ENCODE data around the gene SF3A1. TPM values are rescaled to one million over a fixed set of nuclear protein-coding genes. Genes with fewer than 3 reads are reported as not detected.

Gene SF3A1
- polyA plus RNA-seq, 1 donor: 134 TPM

DNA sequence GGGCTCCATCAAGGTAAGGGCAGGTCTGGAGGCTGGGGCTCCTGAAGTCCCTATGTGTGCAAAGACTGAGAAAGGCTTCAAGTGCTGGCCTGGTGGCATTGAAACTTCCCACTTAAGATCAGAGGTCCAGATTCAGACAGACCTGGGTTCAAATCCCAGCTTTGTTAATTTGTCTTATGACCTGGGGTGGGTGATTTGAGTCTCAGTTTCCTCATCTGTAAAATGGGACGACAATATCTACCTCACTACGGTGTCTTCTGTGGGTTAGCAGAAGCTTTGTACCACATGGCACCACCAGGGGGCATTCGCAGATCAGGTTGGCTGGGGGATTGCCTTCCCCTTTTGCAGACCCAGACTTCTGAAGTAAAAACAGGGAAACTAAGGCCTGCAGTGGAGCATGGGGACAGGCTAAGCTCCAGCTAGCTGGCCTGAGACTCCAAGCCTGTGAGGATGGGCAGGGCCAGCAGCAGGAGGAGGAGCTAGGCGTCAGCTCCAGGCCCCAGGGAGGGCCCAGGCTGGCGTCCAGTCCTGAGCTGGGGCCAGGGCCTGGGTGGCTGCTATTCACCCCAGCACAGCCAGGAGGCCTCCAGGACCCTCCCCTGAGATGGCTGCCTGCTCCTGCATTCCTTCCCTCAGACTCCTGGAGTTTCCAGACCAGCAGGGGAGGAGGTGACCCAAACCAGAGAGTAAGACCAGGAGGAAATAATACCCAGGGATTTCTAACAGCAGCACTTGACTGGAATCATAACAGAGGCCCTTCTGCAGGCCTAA lies 68.9 kb downstream of the SF3A1 start:
- DNase-seq: peak; percentile 76

DNA sequence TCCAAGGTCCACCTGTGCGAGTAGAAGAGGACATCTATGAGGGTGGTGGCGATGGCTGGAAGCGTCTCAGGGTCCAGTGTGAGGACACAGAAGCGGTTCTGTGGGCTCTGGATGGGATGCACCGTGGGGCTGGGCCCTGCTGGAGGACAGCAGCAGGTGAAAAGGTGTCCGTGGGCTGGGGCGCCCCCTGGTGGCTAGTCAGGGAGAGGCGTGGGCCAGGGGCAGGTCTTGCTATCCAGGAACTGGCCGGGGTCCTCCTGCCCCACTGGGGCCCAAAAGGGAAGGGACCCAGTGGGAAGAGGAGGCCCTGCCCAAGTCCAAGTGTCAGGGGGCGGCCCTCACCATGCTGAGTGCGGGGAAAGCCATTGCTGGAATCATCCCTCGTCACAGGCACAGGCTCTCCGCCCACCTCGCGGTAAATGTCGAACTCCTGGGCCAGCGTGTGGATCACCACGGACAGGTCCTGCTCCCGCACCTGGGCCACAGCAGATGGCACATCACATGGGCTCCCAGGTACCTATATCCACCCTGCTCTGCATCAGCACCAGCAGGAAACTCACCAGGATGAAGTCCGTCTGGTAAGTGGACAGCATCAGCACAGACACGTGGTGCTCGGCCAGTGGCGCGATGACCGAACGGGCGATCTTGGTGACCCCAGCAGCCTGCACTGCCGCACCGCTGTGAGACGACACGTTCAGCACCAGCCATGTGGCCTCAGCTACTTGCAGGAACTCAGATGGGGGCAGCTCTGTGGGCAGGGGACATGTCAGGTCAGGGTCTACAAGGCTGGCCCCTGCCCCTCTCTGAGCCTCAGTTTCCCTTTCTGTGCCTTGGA lies 69.7 kb downstream of the SF3A1 start:
- DNase-seq: no peak

GRCh38 chr22:30286331-30286730 lies 70.4 kb downstream of the SF3A1 start:
- DNase-seq: no peak

GRCh38 chr22:30285846-30286200 lies 70.9 kb downstream of the SF3A1 start:
- no peak for DNase-seq

- DNase-seq: no peak
These were observed 71.4 kb downstream of the SF3A1 start for GRCh38 chr22:30285176-30285845.

GRCh38 chr22:30284666-30285065 lies 72.0 kb downstream of the SF3A1 start:
- no peak for DNase-seq

DNA sequence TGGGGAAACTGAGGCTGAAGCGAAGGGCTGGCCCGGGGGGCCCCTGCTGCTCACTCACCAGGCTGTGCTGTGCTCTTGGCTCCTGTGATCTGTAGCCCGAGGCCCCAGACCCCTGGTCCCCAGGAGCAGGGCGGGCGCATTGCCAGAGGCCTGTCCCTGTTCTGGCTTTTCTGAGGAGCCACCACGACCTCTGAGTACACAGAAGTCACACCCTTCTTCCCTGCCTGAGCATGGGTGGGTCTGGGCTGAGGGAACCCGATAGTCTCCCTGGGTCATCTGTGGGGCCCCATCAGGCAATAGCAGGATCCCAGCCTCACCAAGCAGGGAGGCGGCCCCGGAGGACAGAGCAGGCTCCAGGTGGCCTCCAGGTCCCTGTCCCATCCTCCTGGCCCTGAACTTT lies 72.5 kb downstream of the SF3A1 start:
- DNase-seq: no peak

DNA sequence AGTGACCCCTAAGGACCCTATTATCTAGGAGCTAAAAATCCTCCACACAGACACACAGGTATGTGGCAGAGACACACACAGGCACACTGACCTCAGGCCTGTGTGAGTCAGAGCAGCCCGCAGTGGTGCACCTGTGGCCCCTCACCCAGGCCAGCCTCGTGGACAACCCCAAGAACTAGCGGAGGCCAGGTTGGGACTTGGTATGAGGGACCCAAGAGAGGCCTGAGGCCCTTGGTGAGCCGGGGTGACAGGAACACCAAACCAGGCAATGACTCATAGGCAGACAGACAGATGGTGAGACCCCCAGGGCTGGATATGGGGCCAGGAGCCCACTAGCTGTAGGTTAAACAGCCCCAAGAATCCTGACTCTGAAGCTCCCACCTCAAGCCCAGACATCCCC lies 73.4 kb downstream of the SF3A1 start:
- DNase-seq: no peak

DNA sequence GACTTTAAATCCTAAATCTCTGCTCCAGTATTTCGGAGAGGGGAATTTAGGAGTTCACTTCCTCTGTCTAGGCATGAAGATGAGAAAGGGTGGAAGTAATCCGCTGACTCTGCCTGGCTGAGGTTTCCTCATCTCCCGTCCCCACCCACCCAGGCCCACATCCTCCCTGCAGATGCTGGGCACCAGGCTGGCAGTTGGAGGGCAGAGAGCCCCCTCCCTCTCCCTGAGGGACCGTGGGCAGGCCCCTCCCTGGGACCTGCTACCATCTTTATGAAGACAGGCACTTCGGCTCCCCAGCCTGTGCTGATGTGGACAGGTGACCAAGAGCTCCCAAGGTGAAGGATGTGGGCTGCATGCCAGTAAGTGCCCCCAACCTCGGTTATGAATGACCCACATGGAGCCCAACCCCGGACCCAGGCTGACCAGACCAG lies 74.1 kb downstream of the SF3A1 start:
- no peak for DNase-seq

Other genes with a start within 250 kb of the SF3A1 start
- 1.6 TPM for gene LIF, start 110.1 kb downstream of the SF3A1 start, polyA plus RNA-seq (ENCODE audit: insufficient read length)
- not detected for gene OSM, start 90.0 kb downstream of the SF3A1 start, polyA plus RNA-seq (ENCODE audit: insufficient read length)
- gene CASTOR1, start 67.4 kb downstream of the SF3A1 start, polyA plus RNA-seq (ENCODE audit: insufficient read length): 8.3 TPM
- gene TBC1D10A, start 30.0 kb downstream of the SF3A1 start, polyA plus RNA-seq (ENCODE audit: insufficient read length): 12.9 TPM
- gene CCDC157, start 113 bp upstream of the SF3A1 start, polyA plus RNA-seq (ENCODE audit: insufficient read length): 5.5 TPM
- gene RNF215, start 30.5 kb upstream of the SF3A1 start, polyA plus RNA-seq (ENCODE audit: insufficient read length): 22.2 TPM
- 7.0 TPM for gene SEC14L2, start 40.1 kb upstream of the SF3A1 start, polyA plus RNA-seq (ENCODE audit: insufficient read length)
- 7.8 TPM for gene MTFP1, start 68.9 kb upstream of the SF3A1 start, polyA plus RNA-seq (ENCODE audit: insufficient read length)
- not detected for gene SEC14L3, start 115.1 kb upstream of the SF3A1 start, polyA plus RNA-seq (ENCODE audit: insufficient read length)
- 1.1 TPM for gene SEC14L4, start 148.8 kb upstream of the SF3A1 start, polyA plus RNA-seq (ENCODE audit: insufficient read length)
- gene SEC14L6, start 189.8 kb upstream of the SF3A1 start, polyA plus RNA-seq (ENCODE audit: insufficient read length): 11.4 TPM
- 23.8 TPM for gene GAL3ST1, start 217.8 kb upstream of the SF3A1 start, polyA plus RNA-seq (ENCODE audit: insufficient read length)
- gene PES1, start 235.0 kb upstream of the SF3A1 start, polyA plus RNA-seq (ENCODE audit: insufficient read length): 73.1 TPM

All from left kidney (tissue), 2 donors.